Measurements from ENCODE around the gene TFDP2.
"Not testable (repeated sequence)": the region's sequence is repeated elsewhere in the genome, so short reads cannot be mapped to it uniquely, and the experiment has no call there.

The TFDP2 gene

GRCh38 chr3:141930801-141931200 lies 218.5 kb downstream of the TFDP2 start:
- CTCF ChIA-PET = interaction anchor here (1.0 kb wide), 1 partner anchor 17 kb away, joined by 4 read pairs; no protein-coding TSS in a partner anchor
- no peak for TF ChIP-seq CTCF (conservative IDR thresholded peaks at IDR 0.05; ENCODE audit: low read depth)
- POLR2A ChIA-PET (ENCODE audit: low non-redundant PET) = no interaction called here
- H3K27ac ChIP-seq = peak overlapping the region; percentile 54
- DNase-seq (ENCODE audit: low spot score) = no peak

- ChIA-PET CTCF (no interaction called here), POLR2A (ENCODE audit: low non-redundant PET) (no interaction called here)
- DNase-seq (ENCODE audit: low spot score) = no peak
- no peak for TF ChIP-seq CTCF (conservative IDR thresholded peaks at IDR 0.05; ENCODE audit: low read depth)
- H3K27ac ChIP-seq = peak overlapping the region; percentile 54
These were observed 219.9 kb downstream of the TFDP2 start for GRCh38 chr3:141929341-141929995.

GRCh38 chr3:141928631-141929270 lies 220.6 kb downstream of the TFDP2 start:
- ChIA-PET POLR2A (ENCODE audit: low non-redundant PET) (no interaction called here), CTCF (interaction anchor here (0.6 to 1.9 kb wide), 4 partner anchors 8 to 468 kb away, joined by 3 to 4 read pairs (median 4); partner anchors contain the start of gene RNF7)
- TF ChIP-seq CTCF (conservative IDR thresholded peaks at IDR 0.05; ENCODE audit: low read depth) = no peak

GRCh38 chr3:141926929-141927328 lies 222.4 kb downstream of the TFDP2 start:
- ChIA-PET POLR2A (ENCODE audit: low non-redundant PET) (no interaction called here), CTCF (interaction anchor here (0.6 to 1.9 kb wide), 2 partner anchors 188 to 407 kb away, joined by 3 to 4 read pairs; partner anchors contain the start of gene RNF7)
- no peak for DNase-seq (ENCODE audit: low spot score)
- no peak for TF ChIP-seq CTCF (conservative IDR thresholded peaks at IDR 0.05; ENCODE audit: low read depth)
- peak overlapping the region; percentile 43 for H3K27ac ChIP-seq

More at GRCh38 chr3:141928631-141929270, 220.6 kb downstream of the TFDP2 start:
- DNase-seq (ENCODE audit: low spot score) = no peak
- peak overlapping the region; percentile 54 for H3K27ac ChIP-seq

GRCh38 chr3:141925677-141926076 lies 223.7 kb downstream of the TFDP2 start:
- CTCF ChIA-PET; POLR2A ChIA-PET (ENCODE audit: low non-redundant PET); DNase-seq (ENCODE audit: low spot score); H3K27ac ChIP-seq: not testable (repeated sequence)

GRCh38 chr3:141921316-141921715 lies 228.0 kb downstream of the TFDP2 start:
- no peak for TF ChIP-seq CTCF (conservative IDR thresholded peaks at IDR 0.05; ENCODE audit: low read depth)
- ChIA-PET POLR2A (ENCODE audit: low non-redundant PET) (no interaction called here), CTCF (no interaction called here)
- H3K27ac ChIP-seq = no peak overlapping the region
- DNase-seq (ENCODE audit: low spot score) = no peak

- CTCF ChIA-PET = no interaction called here
These were observed 228.6 kb downstream of the TFDP2 start for GRCh38 chr3:141920701-141921100.

More at GRCh38 chr3:141920701-141921100, 228.6 kb downstream of the TFDP2 start:
- POLR2A ChIA-PET (ENCODE audit: low non-redundant PET) = no interaction called here
- no peak for TF ChIP-seq CTCF (conservative IDR thresholded peaks at IDR 0.05; ENCODE audit: low read depth)
- H3K27ac ChIP-seq = no peak overlapping the region
- no peak for DNase-seq (ENCODE audit: low spot score)

Data from RWPE1 (cell line).